Spleen (tissue), 11 donors: ENCODE data around the gene DPP9. TPM values are rescaled to one million over a fixed set of nuclear protein-coding genes. Genes with fewer than 3 reads are reported as not detected.

Experiments
- DNase-seq: peaks from one replicate; pipeline ENCODE4 v3.0.0-alpha.2; 2020
- H3K27ac ChIP-seq, 8 donors: fragments of 200-600 bp; sonication (generic) in 7 of 8; 1 replicate in 4 of 8; 2 replicates in 4 of 8; pipeline versions ENCODE4 v1.5.0 to v1.8.0; 2016 to 2021; ENCODE audit warnings: inconsistent platforms in 4 of 8, mild to moderate bottlenecking in 4 of 8, moderate library complexity in 1 of 8
- H3K27me3 ChIP-seq, 7 donors: fragments of 200-600 bp; sonication (generic) in 6 of 7; replicated peaks in 1 of 7; 1 replicate in 4 of 7; 2 replicates in 3 of 7; pipeline versions ENCODE4 v1.5.0 to v1.8.0; 2016 to 2021; ENCODE audit warnings: inconsistent platforms in 3 of 7, mild to moderate bottlenecking in 1 of 7
- H3K36me3 ChIP-seq, 6 donors: fragments of 200-600 bp; sonication (generic) in 5 of 6; 1 replicate in 4 of 6; 2 replicates in 2 of 6; pipeline versions ENCODE4 v1.5.0 to v1.8.0; 2016 to 2021; ENCODE audit warnings: inconsistent platforms in 2 of 6
- H3K4me1 ChIP-seq, 6 donors: fragments of 200-600 bp; sonication (generic) in 5 of 6; 1 replicate in 3 of 6; 2 replicates in 3 of 6; pipeline versions ENCODE4 v1.5.0 to v1.8.0; 2016 to 2021; ENCODE audit warnings: inconsistent platforms in 3 of 6
- H3K4me3 ChIP-seq, 8 donors: fragments of 200-600 bp; sonication (generic) in 7 of 8; 1 replicate in 4 of 8; 2 replicates in 4 of 8; pipeline versions ENCODE4 v1.5.0 to v1.8.0; 2016 to 2021; ENCODE audit warnings: inconsistent platforms in 4 of 8, mild to moderate bottlenecking in 4 of 8, moderate library complexity in 2 of 8
- H3K9me3 ChIP-seq, 8 donors: fragments of 200-600 bp; sonication (generic) in 7 of 8; 1 replicate in 4 of 8; 2 replicates in 4 of 8; pipeline versions ENCODE4 v1.5.0 to v1.8.0; 2016 to 2021; ENCODE audit warnings: inconsistent platforms in 4 of 8
- CTCF ChIP-seq, 11 experiments: fragments of 200-600 bp in 7 of 11; fragments of 450-650 bp in 4 of 11; sonication (generic) in 4 of 11; IDR thresholded peaks in 8 of 11; conservative IDR thresholded peaks in 3 of 11; 1 replicate in 7 of 11; 2 replicates in 4 of 11; pipeline versions ENCODE4 v1.4.0 to v1.8.0; 2016 to 2021; ENCODE audit warnings: antibody characterized with exemption in 11 of 11, inconsistent platforms in 4 of 11, mild to moderate bottlenecking in 1 of 11
- POLR2A ChIP-seq, 3 donors: fragments of 450-650 bp; IDR thresholded peaks; one replicate each; pipeline ENCODE4 v1.5.1; 2017; ENCODE audit warnings: antibody characterized with exemption in 3 of 3, mild to moderate bottlenecking in 1 of 3
- POLR2AphosphoS5 ChIP-seq, 3 donors: sonication (generic); formaldehyde crosslinking; IDR thresholded peaks; one replicate each; pipeline ENCODE4 v1.5.1; 2017; ENCODE audit warnings: antibody characterized with exemption in 3 of 3
- WGBS, 5 donors: extraction: QIAGEN DNeasy Blood & Tissue Kit in 3 of 5; methylation state at CpG; one replicate each; pipeline versions ENCODE4 v1.1.5 to v1.1.7; 2013 to 2018; 5-methylcytosine and 5-hydroxymethylcytosine counted together
- intact Hi-C: fragments of 100-400 bp; cut with DNase I; formaldehyde crosslinking; loops from one replicate; pipeline ENCODE4 v1.15.0; 2023; ENCODE audit warnings: low total_unique reads
- polyA plus RNA-seq, 3 donors: library from polyadenylated mRNA; stranded (reverse); fragments of 200-250 nt; gene quantifications; one replicate each; pipeline ENCODE4 v1.2.1, GENCODE V29; 2013
- total RNA-seq, 7 donors: library from RNA; depleted of rRNA in 3 of 7; stranded (reverse); fragments of >200 nt in 3 of 7; fragmentation: NEBNext Ultra II Directional in 4 of 7; extraction: Animal tissue kit (Norgen Biotek cat#: 25700) in 4 of 7; gene quantifications; one replicate each; pipeline versions ENCODE4 v1.1.0 to v1.2.1, GENCODE V29; 2016 to 2021
- donor health status: healthy with polysubstance abuse.
- donor health status: DM: no; HTN: no; CAD: no; lungs with moderate emphysema.
- donor health status: DM: no; HTN: no; CAD: no.
- donor health status: Bipolar disorder and iron deficiency.
- donor health status: healthy.
- donor health status: DM: no; HTN: no; CAD: no.
- donor health status: DM: yes; HTN: yes; CAD: no.

Gene DPP9
- total and polyA plus RNA-seq, 10 donors: 22.8 to 89.9 (median 64.9) TPM

- intact Hi-C loops: loop anchor here (5.0 kb wide), 2 partner anchors 55 to 70 kb away; no protein-coding TSS in a partner anchor
- peaks cover 0 to 11% (median 6%) of the 10 kb centered on the region in 6 donors for H3K4me1 ChIP-seq
- no peak for DNase-seq
- TF ChIP-seq CTCF (IDR thresholded peaks at IDR 0.05 in 8 of 11, conservative IDR thresholded peaks at IDR 0.05 in 3 of 11) (peak in 10 of 11 experiments; percentile 23 to 77 (median 68)), POLR2A (IDR thresholded peaks at IDR 0.05) (no peak), POLR2AphosphoS5 (IDR thresholded peaks at IDR 0.05) (no peak)
- H3K4me3 ChIP-seq: no peak overlapping the region
- no peaks in the 10 kb centered on the region for H3K9me3 ChIP-seq
- WGBS, 5 donors: 12 to 20% (median 17%) methylated on average over 8 of the region's 8 CpGs
- no peaks in the 10 kb centered on the region for H3K36me3 ChIP-seq
- H3K27me3 ChIP-seq: peaks cover 0 to 18% (median 0%) of the 10 kb centered on the region in 7 donors
- H3K27ac ChIP-seq: no peak overlapping the region
These were observed 9.1 kb upstream of the DPP9 start for GRCh38 chr19:4732680-4733114.

- TF ChIP-seq POLR2AphosphoS5 (IDR thresholded peaks at IDR 0.05): no peak
- no peak for TF ChIP-seq POLR2A (IDR thresholded peaks at IDR 0.05)
- peak; percentile 22 to 75 (median 57) for TF ChIP-seq CTCF (IDR thresholded peaks at IDR 0.05 in 8 of 11, conservative IDR thresholded peaks at IDR 0.05 in 3 of 11)
- peaks cover 0 to 7% (median 0%) of the 10 kb centered on the region in 7 donors for H3K27me3 ChIP-seq
- H3K4me3 ChIP-seq: no peak overlapping the region
- no peak overlapping the region for H3K27ac ChIP-seq
- intact Hi-C loops: loop anchor here (5.0 kb wide), 2 partner anchors 57 to 72 kb away; no protein-coding TSS in a partner anchor
- DNase-seq: no peak
- peaks cover 0 to 13% (median 6%) of the 10 kb centered on the region in 6 donors for H3K4me1 ChIP-seq
- H3K36me3 ChIP-seq: no peaks in the 10 kb centered on the region
- no peaks in the 10 kb centered on the region for H3K9me3 ChIP-seq
- 93 to 100% (median 100%) methylated on average over 1 of the region's 1 CpG for WGBS, 5 donors
These were observed 7.1 kb upstream of the DPP9 start for GRCh38 chr19:4730740-4731171.

- whole genome bisulfite sequencing, 5 donors: 75 to 88% (median 86%) methylated on average over 10 of the region's 10 CpGs
- peaks cover 0 to 31% (median 16%) of the 10 kb centered on the region in 6 donors for H3K4me1 ChIP-seq
- intact Hi-C loops: no loop called here
- H3K27me3 ChIP-seq: peaks cover 0 to 7% (median 0%) of the 10 kb centered on the region in 7 donors
- no peak for TF ChIP-seq CTCF (IDR thresholded peaks at IDR 0.05 in 8 of 11, conservative IDR thresholded peaks at IDR 0.05 in 3 of 11)
- TF ChIP-seq POLR2A (IDR thresholded peaks at IDR 0.05): no peak
- TF ChIP-seq POLR2AphosphoS5 (IDR thresholded peaks at IDR 0.05): no peak
- H3K9me3 ChIP-seq: no peaks in the 10 kb centered on the region
- H3K27ac ChIP-seq: no peak overlapping the region
- no peaks in the 10 kb centered on the region for H3K36me3 ChIP-seq
- H3K4me3 ChIP-seq: no peak overlapping the region
- no peak for DNase-seq
These were observed 5.2 kb upstream of the DPP9 start for GRCh38 chr19:4728871-4729270.

GRCh38 chr19:4722671-4723594 is 709 bp downstream of the DPP9 start:
- peak overlapping the region; percentile 77 to 99 (median 94) for H3K4me3 ChIP-seq
- no peak for DNase-seq
- no peaks in the 10 kb centered on the region for H3K27me3 ChIP-seq
- H3K27ac ChIP-seq: peak overlapping the region; percentile 85 to 97 (median 93)
- WGBS, 5 donors: 0 to 6% (median 4%) methylated on average over 24 to 28 of the region's 28 CpGs
- H3K4me1 ChIP-seq: peaks cover 12 to 64% (median 53%) of the 10 kb centered on the region in 6 donors
- intact Hi-C loops: loop anchor here (5.0 kb wide), 1 partner anchor 69 kb away; the partner anchor contains the start of gene FEM1A
- H3K9me3 ChIP-seq: no peaks in the 10 kb centered on the region
- peaks cover 0 to 43% (median 34%) of the 10 kb centered on the region in 6 donors for H3K36me3 ChIP-seq
- TF ChIP-seq POLR2AphosphoS5 (IDR thresholded peaks at IDR 0.05) (peak in 1 of 3 donors; percentile 23), CTCF (IDR thresholded peaks at IDR 0.05 in 8 of 11, conservative IDR thresholded peaks at IDR 0.05 in 3 of 11) (no peak), POLR2A (IDR thresholded peaks at IDR 0.05) (no peak)
